Activated CD4-positive, alpha-beta T cell treated with anti-CD3 and anti-CD28 coated beads, Interleukin-2, amount 50 U/mL, for 16 hours (primary cell): ENCODE data around the gene FHOD3.

ENCODE experiments used
- DNase-seq: peaks from one replicate; pipeline ENCODE4 v3.0.0-alpha.2; 2020

FHOD3 gene

DNA sequence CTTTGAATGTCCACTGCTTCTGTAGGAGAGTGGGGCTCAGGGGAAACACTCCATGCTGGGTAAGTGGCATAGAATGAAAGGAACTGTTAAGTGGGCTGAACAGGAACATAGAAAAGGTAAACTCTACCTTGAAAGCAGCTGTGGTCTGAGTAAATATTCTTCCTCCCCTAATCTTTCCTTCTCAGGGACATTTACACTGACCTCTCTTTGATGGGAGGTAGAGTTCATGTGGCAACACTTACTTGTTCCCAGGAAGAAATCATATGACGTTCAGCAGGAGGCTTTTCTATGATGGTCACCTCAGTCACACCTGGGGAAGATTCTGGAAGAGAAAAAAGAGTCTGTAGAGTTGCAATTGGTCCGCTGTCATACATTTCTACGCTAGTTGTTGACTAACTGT, 521.1 kb downstream of the FHOD3 start:
- DNase-seq: no peak

DNA sequence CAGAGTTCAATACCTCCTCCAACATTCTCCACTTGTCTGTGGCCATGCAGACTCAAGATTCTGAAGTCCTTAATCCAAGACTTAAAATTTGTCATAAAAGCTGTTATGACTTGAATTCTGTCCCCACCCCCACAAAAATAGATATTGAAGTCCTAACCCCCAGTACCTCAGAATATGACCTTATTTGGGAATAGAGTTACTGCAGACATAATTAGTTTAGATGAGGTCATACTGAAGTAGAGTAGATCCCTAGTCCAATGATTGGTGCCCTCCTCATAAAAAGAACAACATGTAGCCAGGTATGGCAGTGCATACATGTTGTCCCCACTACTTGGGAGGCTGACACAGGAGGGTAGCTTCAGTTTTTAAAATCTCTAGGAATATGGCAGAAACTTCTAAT, 522.1 kb downstream of the FHOD3 start:
- DNase-seq: no peak

DNA sequence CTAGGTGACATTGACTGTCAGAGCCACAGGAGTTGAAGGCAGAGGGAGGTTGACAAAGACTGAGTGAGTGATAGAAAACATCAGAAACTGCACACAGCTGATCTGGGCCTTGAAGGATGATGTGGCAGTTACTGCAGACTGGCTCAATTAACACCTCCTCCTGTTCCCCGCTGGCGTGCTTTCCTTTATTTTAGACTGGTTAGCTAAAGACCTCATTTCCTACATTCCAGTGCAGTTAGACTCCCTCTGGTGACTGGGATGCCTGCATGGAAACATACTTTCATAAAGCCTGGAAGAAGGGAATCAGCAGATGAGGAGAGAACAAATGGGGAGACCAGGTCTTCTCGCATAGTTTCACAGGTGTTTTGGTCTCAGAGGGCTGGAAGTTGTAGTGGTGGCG, 524.2 kb downstream of the FHOD3 start:
- no peak for DNase-seq

DNA sequence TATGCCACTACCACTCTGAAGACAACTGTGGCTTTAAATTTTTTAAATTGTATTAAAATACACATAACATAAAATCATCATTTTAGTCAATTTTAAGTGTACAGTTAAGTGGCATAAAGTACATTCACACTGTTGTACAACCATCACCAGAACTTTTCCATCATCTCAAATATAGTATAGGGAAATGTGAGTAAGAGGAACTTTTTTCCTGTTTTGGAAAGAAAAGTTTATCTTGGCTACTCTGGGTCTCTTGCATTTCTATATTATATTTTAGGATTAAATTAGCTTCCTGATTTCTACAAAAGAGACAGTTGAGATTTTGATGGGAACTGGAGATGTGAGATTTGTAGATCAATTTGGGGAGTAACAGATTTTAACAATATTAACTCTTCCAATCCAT, 528.0 kb downstream of the FHOD3 start:
- no peak for DNase-seq

DNA sequence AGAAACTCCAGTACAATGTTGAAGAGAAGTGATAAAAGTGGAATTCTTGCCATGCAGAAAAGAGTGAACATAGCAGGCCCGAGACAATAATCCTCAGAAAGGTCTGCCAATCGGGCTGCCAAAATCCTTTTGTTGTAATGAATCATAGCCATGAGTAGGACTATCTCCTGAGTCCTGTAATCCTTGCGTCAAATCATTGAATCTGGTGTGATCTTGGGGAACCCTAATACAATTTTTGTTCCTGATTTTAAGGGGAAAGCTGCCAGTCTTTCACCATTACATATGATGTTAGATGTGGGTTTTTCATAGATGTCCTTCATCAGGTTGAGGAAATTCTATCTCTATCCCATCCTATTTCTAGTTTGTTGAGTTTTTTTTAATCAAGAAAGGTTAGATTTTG, 529.0 kb downstream of the FHOD3 start:
- no peak for DNase-seq

DNA sequence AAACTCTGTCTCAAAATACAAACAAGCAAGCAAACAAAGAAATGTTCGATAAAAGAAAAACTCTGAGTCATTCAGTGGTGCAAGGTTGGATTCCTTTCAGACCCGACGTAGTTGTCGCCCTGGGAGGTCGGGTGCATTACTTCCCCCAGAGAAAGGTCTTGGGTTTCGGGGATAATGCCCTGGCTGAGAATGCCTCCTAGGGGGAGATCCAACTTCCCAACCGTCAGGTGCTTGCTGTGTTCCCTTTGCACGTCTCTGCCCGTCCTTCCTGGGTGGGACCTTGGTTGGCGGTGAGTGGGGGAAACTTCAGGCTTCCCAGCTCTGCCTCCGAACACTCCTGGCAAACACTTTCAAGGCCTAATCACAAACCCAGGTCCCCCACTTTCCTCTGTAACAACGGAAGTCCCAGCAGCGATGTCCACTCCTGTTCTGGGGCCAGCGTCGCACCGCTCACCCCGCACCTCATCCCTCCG, 530.7 kb downstream of the FHOD3 start:
- DNase-seq: peak; percentile 15

DNA sequence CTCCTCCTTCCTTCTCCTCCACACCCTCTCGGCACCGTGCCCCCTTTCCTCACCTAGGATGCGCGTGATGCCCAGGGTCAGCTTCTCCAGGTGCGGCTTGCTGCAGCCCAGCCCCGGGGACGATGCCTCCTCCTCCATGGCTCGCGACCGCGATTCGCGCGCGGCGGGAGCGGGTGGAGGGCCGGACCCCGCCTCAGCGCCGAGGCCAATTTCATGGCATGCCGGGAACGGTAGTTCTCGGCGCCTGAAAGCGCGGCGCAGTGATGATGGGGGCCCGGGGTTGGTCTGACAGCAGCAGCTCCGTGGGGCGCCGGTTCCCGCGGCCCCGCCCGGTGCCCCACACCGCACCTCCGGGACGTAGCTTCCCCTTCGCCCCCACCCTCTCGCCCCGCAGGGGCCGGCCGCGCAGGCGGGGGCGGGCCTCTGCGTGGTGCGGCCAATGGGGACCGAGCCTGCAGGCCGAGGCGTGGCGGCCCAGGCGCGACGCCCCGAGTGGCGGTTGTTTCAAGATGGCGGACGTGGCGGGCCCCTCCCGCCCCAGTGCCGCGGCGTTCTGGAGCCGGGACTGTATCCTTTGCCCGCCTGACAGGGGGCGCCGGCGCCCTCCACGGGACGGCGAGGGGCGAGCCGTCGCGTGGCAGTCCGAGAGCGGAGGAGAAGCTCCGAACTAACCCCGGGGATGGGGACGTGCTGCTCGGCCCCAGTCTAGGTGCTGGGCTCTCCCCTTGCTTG, 531.3 kb downstream of the FHOD3 start, which contains the start of the genes KIAA1328 and TPGS2:
KIAA1328 (plus strand) TSS at position 498 of the 732 bp plus-strand sequence; CDS start at position 510, 12 bp downstream.
TPGS2 (minus strand) TSS at position 373 of the 732 bp plus-strand sequence; CDS start at position 138, 235 bp downstream.
- peak; percentile 92 for DNase-seq
